ENCODE measurements around the gene PRH2. TPM values are rescaled to one million over a fixed set of nuclear protein-coding genes. Genes with fewer than 3 reads are reported as not detected.

Gene PRH2
- polyA plus RNA-seq, 1 donor (not counting 4 experiments of a cell fraction or from before 2014, with no cell fraction given) = 0.12 TPM

- TF ChIP-seq EZH2 (IDR thresholded peaks at IDR 0.05; ENCODE audit: low read length) = no peak
- TF ChIP-seq, protein P1, sequence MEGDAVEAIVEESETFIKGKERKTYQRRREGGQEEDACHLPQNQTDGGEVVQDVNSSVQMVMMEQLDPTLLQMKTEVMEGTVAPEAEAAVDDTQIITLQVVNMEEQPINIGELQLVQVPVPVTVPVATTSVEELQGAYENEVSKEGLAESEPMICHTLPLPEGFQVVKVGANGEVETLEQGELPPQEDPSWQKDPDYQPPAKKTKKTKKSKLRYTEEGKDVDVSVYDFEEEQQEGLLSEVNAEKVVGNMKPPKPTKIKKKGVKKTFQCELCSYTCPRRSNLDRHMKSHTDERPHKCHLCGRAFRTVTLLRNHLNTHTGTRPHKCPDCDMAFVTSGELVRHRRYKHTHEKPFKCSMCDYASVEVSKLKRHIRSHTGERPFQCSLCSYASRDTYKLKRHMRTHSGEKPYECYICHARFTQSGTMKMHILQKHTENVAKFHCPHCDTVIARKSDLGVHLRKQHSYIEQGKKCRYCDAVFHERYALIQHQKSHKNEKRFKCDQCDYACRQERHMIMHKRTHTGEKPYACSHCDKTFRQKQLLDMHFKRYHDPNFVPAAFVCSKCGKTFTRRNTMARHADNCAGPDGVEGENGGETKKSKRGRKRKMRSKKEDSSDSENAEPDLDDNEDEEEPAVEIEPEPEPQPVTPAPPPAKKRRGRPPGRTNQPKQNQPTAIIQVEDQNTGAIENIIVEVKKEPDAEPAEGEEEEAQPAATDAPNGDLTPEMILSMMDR (optimal IDR thresholded peaks at IDR 0.05 in 1 of 3, IDR thresholded peaks at IDR 0.05 in 1 of 3, conservative IDR thresholded peaks at IDR 0.05 in 1 of 3; ENCODE audit: extremely low read depth in 1 of 3, insufficient read depth in 2 of 3, low read length in 3 of 3) = peak in 1 of 3 experiments; percentile 8
- no peak overlapping the region for H3K4me2 ChIP-seq (ENCODE audit: control insufficient read depth, extremely low read depth, insufficient read depth, low read depth, low read length)
- no peak overlapping the region for H2AFZ ChIP-seq (ENCODE audit: control insufficient read depth, low read length)
- H3K27me3 ChIP-seq (ENCODE audit: control insufficient read depth, extremely low read depth, insufficient read depth, low read length) = no peaks in the 10 kb centered on the region
- dilution Hi-C loops (cut with MboI; ENCODE audit: extremely low pct_ligation_motif_present, low sequenced_read_pairs) = no loop called here
- H3K9ac ChIP-seq (ENCODE audit: control insufficient read depth, extremely low read depth, insufficient read depth, low read length) = no peak overlapping the region
- no peak overlapping the region for H3K27ac ChIP-seq (ENCODE audit: control insufficient read depth, insufficient read depth, low read length)
- H3K36me3 ChIP-seq (ENCODE audit: control insufficient read depth in 2 of 2, extremely low read depth in 1 of 2, insufficient read depth in 2 of 2, low read length in 2 of 2) = peaks cover 0 to 1% of the 10 kb centered on the region in 2 experiments
- no peaks in the 10 kb centered on the region for H3K9me3 ChIP-seq (ENCODE audit: control insufficient read depth, low read depth, low read length)
- H3K4me1 ChIP-seq (ENCODE audit: control insufficient read depth, extremely low read depth, insufficient read depth, low read length) = no peaks in the 10 kb centered on the region
- no peak for DNase-seq (ENCODE audit: low read depth, low spot score)
- H4K20me1 ChIP-seq (ENCODE audit: control insufficient read depth, extremely low read depth, insufficient read depth, low read length) = no peaks in the 10 kb centered on the region
- no peak for FAIRE-seq
- H3K79me2 ChIP-seq (ENCODE audit: control insufficient read depth, insufficient read depth, low read length) = no peaks in the 10 kb centered on the region
- no peaks in the 10 kb centered on the region for H3K9me1 ChIP-seq (ENCODE audit: control insufficient read depth, extremely low read depth, insufficient read depth, low read length)
- H3K4me3 ChIP-seq (ENCODE audit: control insufficient read depth in 2 of 3, extremely low read depth in 1 of 3, insufficient read depth in 2 of 3, low read depth in 1 of 3, low read length in 3 of 3) = no peak overlapping the region
Observed at GRCh38 chr12:10959804-10960203, 30.8 kb downstream of the PRH2 start.

DNA sequence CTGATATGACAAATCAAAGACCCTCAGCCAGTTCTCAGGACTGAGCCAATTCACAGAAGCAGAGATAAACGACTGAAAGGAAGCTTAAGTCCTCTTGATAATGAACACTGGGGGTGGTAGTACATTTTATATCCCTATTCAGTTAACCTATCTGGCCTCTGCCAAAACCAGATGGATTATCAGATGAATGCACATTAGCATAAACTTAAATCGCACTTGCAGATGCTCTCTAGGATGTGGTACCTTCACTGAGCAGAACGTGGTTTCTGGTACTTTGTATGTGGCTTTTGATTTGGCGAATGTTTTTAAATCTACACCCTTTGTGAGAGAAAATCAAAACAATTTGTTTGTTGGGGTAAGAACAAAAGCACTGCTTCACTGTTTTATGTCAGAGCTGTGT lies 31.2 kb downstream of the PRH2 start:
- FAIRE-seq (no peak), DNase-seq (ENCODE audit: low read depth, low spot score) (no peak)
- dilution Hi-C loops (cut with MboI; ENCODE audit: extremely low pct_ligation_motif_present, low sequenced_read_pairs) = no loop called here
- no peaks in the 10 kb centered on the region for H3K9me3 ChIP-seq (ENCODE audit: control insufficient read depth, low read depth, low read length)
- TF ChIP-seq, protein P1 (optimal IDR thresholded peaks at IDR 0.05 in 1 of 3, IDR thresholded peaks at IDR 0.05 in 1 of 3, conservative IDR thresholded peaks at IDR 0.05 in 1 of 3; ENCODE audit: extremely low read depth in 1 of 3, insufficient read depth in 2 of 3, low read length in 3 of 3) = no peak
- TF ChIP-seq EZH2 (IDR thresholded peaks at IDR 0.05; ENCODE audit: low read length) = no peak
- peaks cover 0 to 1% of the 10 kb centered on the region in 2 experiments for H3K36me3 ChIP-seq (ENCODE audit: control insufficient read depth in 2 of 2, extremely low read depth in 1 of 2, insufficient read depth in 2 of 2, low read length in 2 of 2)
- no peaks in the 10 kb centered on the region for H3K27me3 ChIP-seq (ENCODE audit: control insufficient read depth, extremely low read depth, insufficient read depth, low read length)
- no peak overlapping the region for H2AFZ ChIP-seq (ENCODE audit: control insufficient read depth, low read length)
- no peak overlapping the region for H3K4me2 ChIP-seq (ENCODE audit: control insufficient read depth, extremely low read depth, insufficient read depth, low read depth, low read length)
- no peak overlapping the region for H3K4me3 ChIP-seq (ENCODE audit: control insufficient read depth in 2 of 3, extremely low read depth in 1 of 3, insufficient read depth in 2 of 3, low read depth in 1 of 3, low read length in 3 of 3)
- H4K20me1 ChIP-seq (ENCODE audit: control insufficient read depth, extremely low read depth, insufficient read depth, low read length) = no peaks in the 10 kb centered on the region
- H3K79me2 ChIP-seq (ENCODE audit: control insufficient read depth, insufficient read depth, low read length) = no peaks in the 10 kb centered on the region
- no peak overlapping the region for H3K27ac ChIP-seq (ENCODE audit: control insufficient read depth, insufficient read depth, low read length)
- no peak overlapping the region for H3K9ac ChIP-seq (ENCODE audit: control insufficient read depth, extremely low read depth, insufficient read depth, low read length)
- H3K4me1 ChIP-seq (ENCODE audit: control insufficient read depth, extremely low read depth, insufficient read depth, low read length) = no peaks in the 10 kb centered on the region
- no peaks in the 10 kb centered on the region for H3K9me1 ChIP-seq (ENCODE audit: control insufficient read depth, extremely low read depth, insufficient read depth, low read length)
